ENCODE measurements around the gene CDC45. TPM values are rescaled to one million over a fixed set of nuclear protein-coding genes. Genes with fewer than 3 reads are reported as not detected.

CDC45 gene
- total and polyA plus RNA-seq, 2 donors, result 5.1 to 31.7 TPM

GRCh38 chr22:19515654-19516377 is 36.1 kb downstream of the CDC45 start:
- Histone ChIP-seq H3K4me1 (ENCODE audit: control insufficient read depth in 2 of 2, insufficient read depth in 2 of 2, low read length in 2 of 2) (no peaks in the 10 kb centered on the region), H3K4me3 (ENCODE audit: low read length in 2 of 2) (no peak overlapping the region), H3K9me3 (ENCODE audit: control insufficient read depth in 2 of 2, insufficient read depth in 1 of 2, low read length in 1 of 2) (no peaks in the 10 kb centered on the region), H3K36me3 (ENCODE audit: control insufficient read depth in 2 of 2, insufficient read depth in 2 of 2, low read length in 1 of 2) (peaks cover 17 to 44% of the 10 kb centered on the region in 2 donors), H3K27ac (ENCODE audit: low read depth in 1 of 2, low read length in 1 of 2) (no peak overlapping the region), H3K27me3 (ENCODE audit: control insufficient read depth in 2 of 2, insufficient read depth in 1 of 2, low read length in 1 of 2) (no peaks in the 10 kb centered on the region)
- DNase-seq (ENCODE audit: low read depth in 6 of 9, low spot score in 9 of 9), result no peak
- WGBS, result 99% methylated on average over 12 of the region's 12 CpGs

- DNase-seq (ENCODE audit: low read depth in 6 of 9, low spot score in 9 of 9), result no peak
- no peaks in the 10 kb centered on the region for H3K9me3 ChIP-seq (ENCODE audit: control insufficient read depth in 2 of 2, insufficient read depth in 1 of 2, low read length in 1 of 2)
Measured at GRCh38 chr22:19516378-19517170, 36.9 kb downstream of the CDC45 start.

GRCh38 chr22:19517171-19517500 is 37.4 kb downstream of the CDC45 start:
- Histone ChIP-seq H3K9me3 (ENCODE audit: control insufficient read depth in 2 of 2, insufficient read depth in 1 of 2, low read length in 1 of 2) (no peaks in the 10 kb centered on the region), H3K27me3 (ENCODE audit: control insufficient read depth in 2 of 2, insufficient read depth in 1 of 2, low read length in 1 of 2) (peaks cover 0 to 6% of the 10 kb centered on the region in 2 donors), H3K27ac (ENCODE audit: low read depth in 1 of 2, low read length in 1 of 2) (no peak overlapping the region), H3K4me1 (ENCODE audit: control insufficient read depth in 2 of 2, insufficient read depth in 2 of 2, low read length in 2 of 2) (no peaks in the 10 kb centered on the region), H3K4me3 (ENCODE audit: low read length in 2 of 2) (no peak overlapping the region), H3K36me3 (ENCODE audit: control insufficient read depth in 2 of 2, insufficient read depth in 2 of 2, low read length in 1 of 2) (peaks cover 20 to 43% of the 10 kb centered on the region in 2 donors)
- DNase-seq (ENCODE audit: low read depth in 6 of 9, low spot score in 9 of 9), result no peak
- WGBS, result 97% methylated on average over 10 of the region's 10 CpGs

More at GRCh38 chr22:19516378-19517170, 36.9 kb downstream of the CDC45 start:
- peaks cover 0 to under 1% of the 10 kb centered on the region in 2 donors for H3K27me3 ChIP-seq (ENCODE audit: control insufficient read depth in 2 of 2, insufficient read depth in 1 of 2, low read length in 1 of 2)
- 99% methylated on average over 19 of the region's 19 CpGs for WGBS
- no peaks in the 10 kb centered on the region for H3K4me1 ChIP-seq (ENCODE audit: control insufficient read depth in 2 of 2, insufficient read depth in 2 of 2, low read length in 2 of 2)
- H3K36me3 ChIP-seq (ENCODE audit: control insufficient read depth in 2 of 2, insufficient read depth in 2 of 2, low read length in 1 of 2), result peaks cover 19 to 45% of the 10 kb centered on the region in 2 donors
- H3K27ac ChIP-seq (ENCODE audit: low read depth in 1 of 2, low read length in 1 of 2), result no peak overlapping the region
- H3K4me3 ChIP-seq (ENCODE audit: low read length in 2 of 2), result no peak overlapping the region

GRCh38 chr22:19517919-19518611 is 38.3 kb downstream of the CDC45 start:
- Histone ChIP-seq H3K4me1 (ENCODE audit: control insufficient read depth in 2 of 2, insufficient read depth in 2 of 2, low read length in 2 of 2) (peaks cover 0 to 3% of the 10 kb centered on the region in 2 donors), H3K27me3 (ENCODE audit: control insufficient read depth in 2 of 2, insufficient read depth in 1 of 2, low read length in 1 of 2) (peaks cover 4 to 15% of the 10 kb centered on the region in 2 donors), H3K36me3 (ENCODE audit: control insufficient read depth in 2 of 2, insufficient read depth in 2 of 2, low read length in 1 of 2) (peaks cover 20 to 35% of the 10 kb centered on the region in 2 donors), H3K4me3 (ENCODE audit: low read length in 2 of 2) (no peak overlapping the region), H3K27ac (ENCODE audit: low read depth in 1 of 2, low read length in 1 of 2) (no peak overlapping the region), H3K9me3 (ENCODE audit: control insufficient read depth in 2 of 2, insufficient read depth in 1 of 2, low read length in 1 of 2) (no peaks in the 10 kb centered on the region)
- WGBS, result 99% methylated on average over 12 of the region's 12 CpGs
- no peak for DNase-seq (ENCODE audit: low read depth in 6 of 9, low spot score in 9 of 9)

GRCh38 chr22:19518635-19519034 is 38.9 kb downstream of the CDC45 start:
- DNase-seq (ENCODE audit: low read depth in 6 of 9, low spot score in 9 of 9), result no peak
- Histone ChIP-seq H3K4me1 (ENCODE audit: control insufficient read depth in 2 of 2, insufficient read depth in 2 of 2, low read length in 2 of 2) (peaks cover under 1 to 5% of the 10 kb centered on the region in 2 donors), H3K36me3 (ENCODE audit: control insufficient read depth in 2 of 2, insufficient read depth in 2 of 2, low read length in 1 of 2) (peaks cover 20 to 35% of the 10 kb centered on the region in 2 donors), H3K27me3 (ENCODE audit: control insufficient read depth in 2 of 2, insufficient read depth in 1 of 2, low read length in 1 of 2) (peaks cover 10 to 21% of the 10 kb centered on the region in 2 donors), H3K9me3 (ENCODE audit: control insufficient read depth in 2 of 2, insufficient read depth in 1 of 2, low read length in 1 of 2) (no peaks in the 10 kb centered on the region), H3K27ac (ENCODE audit: low read depth in 1 of 2, low read length in 1 of 2) (no peak overlapping the region), H3K4me3 (ENCODE audit: low read length in 2 of 2) (no peak overlapping the region)
- 98% methylated on average over 10 of the region's 10 CpGs for WGBS

- H3K27ac ChIP-seq (ENCODE audit: low read depth in 1 of 2, low read length in 1 of 2), result no peak overlapping the region
- WGBS, result 98% methylated on average over 17 of the region's 17 CpGs
- peaks cover 20 to 31% of the 10 kb centered on the region in 2 donors for H3K36me3 ChIP-seq (ENCODE audit: control insufficient read depth in 2 of 2, insufficient read depth in 2 of 2, low read length in 1 of 2)
- no peak overlapping the region for H3K4me3 ChIP-seq (ENCODE audit: low read length in 2 of 2)
- no peak for DNase-seq (ENCODE audit: low read depth in 6 of 9, low spot score in 9 of 9)
- peaks cover 3 to 11% of the 10 kb centered on the region in 2 donors for H3K4me1 ChIP-seq (ENCODE audit: control insufficient read depth in 2 of 2, insufficient read depth in 2 of 2, low read length in 2 of 2)
- no peaks in the 10 kb centered on the region for H3K9me3 ChIP-seq (ENCODE audit: control insufficient read depth in 2 of 2, insufficient read depth in 1 of 2, low read length in 1 of 2)
- peaks cover 16 to 27% of the 10 kb centered on the region in 2 donors for H3K27me3 ChIP-seq (ENCODE audit: control insufficient read depth in 2 of 2, insufficient read depth in 1 of 2, low read length in 1 of 2)
Measured at GRCh38 chr22:19519041-19519926, 39.6 kb downstream of the CDC45 start.

- H3K9me3 ChIP-seq (ENCODE audit: control insufficient read depth in 2 of 2, insufficient read depth in 1 of 2, low read length in 1 of 2), result no peaks in the 10 kb centered on the region
- H3K27me3 ChIP-seq (ENCODE audit: control insufficient read depth in 2 of 2, insufficient read depth in 1 of 2, low read length in 1 of 2), result peaks cover 23 to 35% of the 10 kb centered on the region in 2 donors
- 96% methylated on average over 6 of the region's 6 CpGs for WGBS
- no peak overlapping the region for H3K4me3 ChIP-seq (ENCODE audit: low read length in 2 of 2)
- H3K36me3 ChIP-seq (ENCODE audit: control insufficient read depth in 2 of 2, insufficient read depth in 2 of 2, low read length in 1 of 2), result peaks cover 20 to 24% of the 10 kb centered on the region in 2 donors
- H3K4me1 ChIP-seq (ENCODE audit: control insufficient read depth in 2 of 2, insufficient read depth in 2 of 2, low read length in 2 of 2), result peaks cover 3 to 17% of the 10 kb centered on the region in 2 donors
- DNase-seq (ENCODE audit: low read depth in 6 of 9, low spot score in 9 of 9), result no peak
- H3K27ac ChIP-seq (ENCODE audit: low read depth in 1 of 2, low read length in 1 of 2), result no peak overlapping the region
Measured at GRCh38 chr22:19520007-19520406, 40.3 kb downstream of the CDC45 start.

GRCh38 chr22:19520566-19521305 is 41.0 kb downstream of the CDC45 start:
- Histone ChIP-seq H3K4me1 (ENCODE audit: control insufficient read depth in 2 of 2, insufficient read depth in 2 of 2, low read length in 2 of 2) (peaks cover 3 to 25% of the 10 kb centered on the region in 2 donors), H3K27ac (ENCODE audit: low read depth in 1 of 2, low read length in 1 of 2) (no peak overlapping the region), H3K27me3 (ENCODE audit: control insufficient read depth in 2 of 2, insufficient read depth in 1 of 2, low read length in 1 of 2) (peaks cover 25 to 42% of the 10 kb centered on the region in 2 donors), H3K4me3 (ENCODE audit: low read length in 2 of 2) (no peak overlapping the region), H3K9me3 (ENCODE audit: control insufficient read depth in 2 of 2, insufficient read depth in 1 of 2, low read length in 1 of 2) (no peaks in the 10 kb centered on the region), H3K36me3 (ENCODE audit: control insufficient read depth in 2 of 2, insufficient read depth in 2 of 2, low read length in 1 of 2) (peaks cover 15 to 19% of the 10 kb centered on the region in 2 donors)
- no peak for DNase-seq (ENCODE audit: low read depth in 6 of 9, low spot score in 9 of 9)
- WGBS, result 97% methylated on average over 10 of the region's 10 CpGs

All from thymus (tissue), 11 donors.